ENCODE measurements around the gene COMMD4.
"Not testable (repeated sequence)": the region's sequence is repeated elsewhere in the genome, so short reads cannot be mapped to it uniquely, and the experiment has no call there.

The COMMD4 gene

GRCh38 chr15:75333654-75334419 is 2.0 kb upstream of the COMMD4 start:
- not testable (repeated sequence) for DNase-seq

GRCh38 chr15:75335313-75335704 is 554 bp upstream of the COMMD4 start:
- DNase-seq = no peak

- no peak for DNase-seq
Observed at GRCh38 chr15:75338661-75339240, 2.9 kb downstream of the COMMD4 start.

GRCh38 chr15:75339531-75340240 is 3.8 kb downstream of the COMMD4 start:
- DNase-seq = no peak

- DNase-seq = no peak
Observed at GRCh38 chr15:75342221-75342620, 6.4 kb downstream of the COMMD4 start.

GRCh38 chr15:75343953-75344352 is 8.1 kb downstream of the COMMD4 start:
- DNase-seq = not testable (repeated sequence)

- no peak for DNase-seq
Observed at GRCh38 chr15:75346796-75347221, 10.9 kb downstream of the COMMD4 start, which contains the start of gene NEIL1. NEIL1 (plus strand) TSS chr15:75347039; CDS start chr15:75348906, 1,867 bp downstream.

- DNase-seq = peak; percentile 36
Observed at GRCh38 chr15:75347222-75348033, 11.6 kb downstream of the COMMD4 start.

- DNase-seq = no peak
Observed at GRCh38 chr15:75348034-75348561, 12.2 kb downstream of the COMMD4 start.

GRCh38 chr15:75348562-75349350 is 12.9 kb downstream of the COMMD4 start:
- no peak for DNase-seq

- not testable (repeated sequence) for DNase-seq
Observed at GRCh38 chr15:75349351-75349669, 13.4 kb downstream of the COMMD4 start.

GRCh38 chr15:75349851-75350588 is 14.2 kb downstream of the COMMD4 start:
- peak; percentile 71 for DNase-seq

- no peak for DNase-seq
Observed at GRCh38 chr15:75350601-75351361, 14.9 kb downstream of the COMMD4 start.

- DNase-seq = no peak
Observed at GRCh38 chr15:75352186-75353080, 16.6 kb downstream of the COMMD4 start.

GRCh38 chr15:75353604-75354003 is 17.7 kb downstream of the COMMD4 start:
- DNase-seq = no peak

- no peak for DNase-seq
Observed at GRCh38 chr15:75354454-75354853, 18.6 kb downstream of the COMMD4 start.

GRCh38 chr15:75355369-75355768 is 19.5 kb downstream of the COMMD4 start:
- DNase-seq = no peak

GRCh38 chr15:75356006-75356405 is 20.1 kb downstream of the COMMD4 start:
- DNase-seq = no peak

GRCh38 chr15:75356517-75356916 is 20.7 kb downstream of the COMMD4 start:
- DNase-seq = no peak

All from OCI-M1 (cell line).